GM21423 (cell line): ENCODE measurements around the gene ZSCAN5A.
A peak's percentile ranks its signal among the peaks of the same experiment; 100 is the strongest.
"Not testable (repeated sequence)": the region's sequence is repeated elsewhere in the genome, so short reads cannot be mapped to it uniquely, and the experiment has no call there.

Experiments
- ATAC-seq: cut with Tn5 transposase; IDR thresholded peaks from one replicate; pipeline ENCODE4 v1.9.1; 2021; ENCODE audit warnings: mild to moderate bottlenecking, moderate library complexity; ENCODE audit not compliant: unreplicated experiment

Gene ZSCAN5A

GRCh38 chr19:56315077-56315828, 614 bp upstream of the ZSCAN5A start:
- peak; percentile 75 for ATAC-seq

DNA sequence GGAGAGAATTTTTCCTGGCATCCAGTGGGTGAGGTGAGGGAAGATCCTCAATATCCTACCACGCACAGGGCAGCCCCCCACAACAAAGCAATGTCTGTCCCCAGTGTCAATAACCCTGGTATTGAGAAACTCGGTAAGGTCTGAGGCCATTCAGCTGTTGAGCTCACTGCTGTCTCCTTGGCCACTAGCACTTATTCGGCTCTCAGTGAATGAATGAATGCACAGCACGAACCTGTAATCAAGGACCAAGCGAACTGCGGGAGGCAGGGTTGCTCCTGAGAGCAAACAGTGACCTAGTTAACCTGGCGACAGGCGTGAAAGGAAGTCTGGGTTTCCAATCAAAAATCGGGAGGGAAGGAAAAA, 640 bp downstream of the ZSCAN5A start:
- ATAC-seq = no peak

DNA sequence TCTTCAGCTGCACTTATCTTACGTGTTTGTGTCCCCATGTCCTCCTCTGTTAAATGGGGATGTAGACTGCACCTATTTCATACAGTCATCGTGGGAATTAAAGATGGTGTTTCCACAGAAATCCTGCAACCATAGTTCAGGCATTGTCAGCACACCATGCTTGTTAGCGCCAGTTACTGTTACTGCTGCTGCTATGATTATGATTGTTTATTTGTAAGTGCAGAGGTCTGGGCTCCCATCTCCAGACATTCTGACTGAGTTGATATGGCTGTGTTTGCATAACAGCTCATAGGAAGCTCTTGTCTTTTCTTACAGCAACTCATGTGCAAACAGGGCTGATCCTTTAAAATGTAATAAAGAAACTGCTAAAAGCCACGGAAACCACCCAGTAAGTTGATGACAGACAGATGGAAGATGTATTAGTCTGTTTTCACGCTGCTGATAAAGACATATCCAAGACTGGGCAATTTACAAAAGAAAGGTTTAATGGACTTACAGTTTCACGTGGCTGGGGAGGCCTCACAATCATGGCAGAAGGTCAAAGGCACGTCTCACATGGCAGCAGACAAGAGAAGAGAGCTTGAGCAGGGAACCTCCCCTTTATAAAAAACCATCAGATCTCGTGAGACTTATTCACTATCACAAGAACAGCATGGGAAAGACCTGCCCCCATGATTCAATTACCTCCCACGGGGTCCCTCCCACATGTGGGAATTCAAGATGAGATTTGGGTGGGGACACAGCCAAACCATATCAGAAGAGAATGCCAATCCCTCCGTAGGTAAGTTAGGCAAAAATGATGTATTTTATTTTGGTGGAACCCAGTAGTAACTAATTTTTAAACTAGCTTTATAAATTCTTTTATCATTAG, 1.6 kb downstream of the ZSCAN5A start:
- no peak for ATAC-seq

DNA sequence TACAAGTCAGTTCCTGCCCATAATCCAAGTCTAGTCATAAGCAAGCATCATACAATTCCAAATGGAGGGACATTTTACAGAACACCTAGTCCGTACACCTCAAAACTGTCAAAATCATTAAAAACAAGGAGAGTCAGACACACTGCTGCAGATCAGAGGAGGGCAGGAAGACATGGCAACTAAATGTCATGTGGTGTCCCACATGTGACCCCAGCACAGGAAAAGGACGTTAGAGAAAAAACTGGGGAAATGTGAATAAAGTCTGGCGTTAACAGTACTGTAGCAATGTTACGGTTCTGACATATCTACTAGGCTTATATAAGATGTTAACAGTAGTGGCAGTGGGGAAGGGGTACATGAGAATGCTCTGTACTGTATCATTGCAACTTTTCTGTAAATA, 2.3 kb downstream of the ZSCAN5A start:
- no peak for ATAC-seq

DNA sequence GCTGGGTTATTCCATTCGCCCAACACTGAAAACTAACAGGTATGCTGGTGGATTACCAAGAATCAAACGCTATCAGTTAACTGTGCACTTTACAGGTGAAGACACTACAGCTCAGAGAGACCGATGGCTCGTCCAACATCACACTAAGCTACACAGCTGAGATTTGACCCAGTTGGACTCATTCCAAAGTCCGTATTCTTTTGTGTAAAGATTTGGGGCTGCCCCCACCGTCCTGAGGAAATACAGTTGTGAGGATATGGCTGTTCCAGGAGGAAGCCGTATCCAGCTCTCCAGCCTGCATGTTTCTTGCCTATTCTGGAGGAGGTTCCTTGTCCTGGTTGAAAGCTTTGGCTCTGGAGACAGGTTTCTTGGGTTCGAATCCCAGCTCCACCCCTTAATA, 4.2 kb downstream of the ZSCAN5A start:
- no peak for ATAC-seq

DNA sequence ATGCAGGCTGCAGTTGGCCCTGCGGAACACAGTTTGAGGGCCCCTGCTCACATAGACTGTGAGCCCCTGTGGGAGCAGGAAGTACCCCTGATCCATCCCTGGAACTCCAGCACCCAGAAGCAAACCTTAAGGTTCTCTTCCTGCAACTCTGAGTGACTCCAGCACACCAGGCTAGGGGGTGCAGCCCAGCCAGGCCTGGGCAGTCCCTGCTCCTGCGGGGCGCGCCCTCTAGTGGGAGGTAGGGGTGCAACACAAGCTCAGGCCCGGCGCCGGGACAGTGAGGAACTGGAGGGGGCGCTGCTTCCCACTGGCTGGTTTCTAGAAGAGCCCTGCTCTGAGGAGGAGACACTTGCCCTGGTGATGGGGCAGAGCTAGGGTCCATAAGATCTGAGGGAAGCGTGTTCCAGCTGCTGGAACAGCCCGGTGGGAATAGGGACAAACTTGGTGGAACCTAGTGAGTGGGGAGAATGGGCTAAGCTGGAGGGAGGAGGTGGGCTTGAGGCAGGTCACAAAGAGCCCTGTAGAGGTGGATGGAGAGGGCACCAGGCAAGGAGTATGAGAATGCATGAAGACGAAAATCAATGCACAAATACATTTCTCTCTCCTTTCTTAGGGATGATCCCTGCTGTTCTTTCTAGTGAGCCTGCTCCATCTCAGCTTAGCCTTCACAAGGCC, 5.0 kb downstream of the ZSCAN5A start:
- ATAC-seq = no peak

DNA sequence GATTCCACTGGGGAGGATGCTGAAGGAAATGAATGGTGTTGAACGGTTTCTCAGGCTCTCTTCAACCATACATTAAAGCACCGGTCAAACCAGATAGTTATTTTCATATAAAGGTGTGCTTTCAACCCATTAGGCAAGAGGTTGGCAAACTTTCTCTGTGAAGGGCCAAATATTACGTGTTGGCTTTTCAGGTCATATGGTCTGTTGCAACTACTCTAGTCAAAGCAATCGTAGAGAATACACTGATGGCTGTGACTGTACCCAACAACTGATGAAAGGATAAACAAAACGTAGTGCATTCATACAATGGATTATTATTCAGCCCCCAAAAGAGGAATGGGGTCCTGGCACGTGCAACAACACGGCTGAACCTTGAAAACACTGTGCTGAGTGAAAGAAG, 5.8 kb downstream of the ZSCAN5A start:
- ATAC-seq = no peak

- not testable (repeated sequence) for ATAC-seq
Observed at GRCh38 chr19:56307062-56307461, 7.6 kb downstream of the ZSCAN5A start.

- ATAC-seq = no peak
Observed at GRCh38 chr19:56306016-56306415, 8.6 kb downstream of the ZSCAN5A start.

DNA sequence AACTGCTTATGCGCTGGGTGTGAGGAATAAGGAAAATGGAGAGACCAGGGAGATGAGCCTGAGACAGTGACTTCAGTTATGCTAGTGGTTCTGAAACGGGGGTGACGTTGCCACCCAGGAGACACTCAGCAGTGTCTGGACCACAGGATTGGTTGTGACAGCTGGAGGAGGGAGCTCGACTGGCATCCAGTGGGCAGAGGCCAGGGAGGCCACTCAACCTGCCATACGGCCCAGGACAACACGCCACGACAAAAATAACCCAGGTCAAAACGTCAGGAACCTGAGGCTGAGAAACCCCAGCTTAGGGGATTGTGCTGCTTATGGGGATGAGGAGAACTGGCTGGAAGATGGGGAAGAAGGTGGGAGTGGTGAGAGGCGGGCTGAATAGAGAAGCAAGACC, 10.4 kb downstream of the ZSCAN5A start:
- ATAC-seq = no peak

DNA sequence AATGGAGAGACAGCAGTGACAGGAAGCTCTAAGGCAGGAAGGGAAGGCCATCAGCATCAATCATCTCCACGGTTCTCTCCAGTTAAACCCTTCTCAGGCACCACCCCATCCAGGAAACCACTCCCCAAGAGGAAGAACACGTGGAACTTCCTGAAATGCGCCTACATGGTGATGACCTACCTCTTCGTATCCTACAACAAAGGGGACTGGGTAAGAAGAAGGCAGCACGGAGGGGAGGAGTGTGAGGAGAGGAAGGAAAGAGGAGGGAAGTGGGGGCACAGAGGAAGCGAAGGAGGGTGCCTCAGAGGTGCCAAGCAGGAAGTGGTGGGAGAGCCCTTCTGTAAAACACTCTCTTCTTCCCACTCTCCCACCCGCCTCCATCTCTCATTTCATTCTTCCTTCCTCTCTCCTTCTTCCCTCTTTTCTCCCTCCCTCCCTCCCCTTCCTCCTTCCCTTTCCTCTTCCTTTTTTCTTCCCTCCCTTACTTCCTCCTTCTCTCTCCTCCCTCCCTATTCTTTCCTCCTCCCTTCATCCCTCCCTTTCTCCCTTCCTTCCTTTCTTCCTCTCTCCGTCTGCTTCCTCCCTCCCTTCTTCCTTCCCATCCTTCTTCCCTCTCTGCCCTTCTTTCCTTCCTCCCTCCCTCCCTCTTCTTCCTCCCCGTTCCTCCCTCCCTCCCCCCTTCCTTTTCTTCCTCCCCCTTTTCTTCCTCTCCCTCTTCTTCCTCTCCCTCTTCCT, 12.6 kb downstream of the ZSCAN5A start:
- no peak for ATAC-seq

GRCh38 chr19:56301155-56301554, 13.5 kb downstream of the ZSCAN5A start:
- no peak for ATAC-seq

- no peak for ATAC-seq
Observed at GRCh38 chr19:56299688-56300087, 15.0 kb downstream of the ZSCAN5A start.

- no peak for ATAC-seq
Observed at GRCh38 chr19:56297010-56297409, 17.6 kb downstream of the ZSCAN5A start.

- no peak for ATAC-seq
Observed at GRCh38 chr19:56295531-56296455, 18.8 kb downstream of the ZSCAN5A start.

DNA sequence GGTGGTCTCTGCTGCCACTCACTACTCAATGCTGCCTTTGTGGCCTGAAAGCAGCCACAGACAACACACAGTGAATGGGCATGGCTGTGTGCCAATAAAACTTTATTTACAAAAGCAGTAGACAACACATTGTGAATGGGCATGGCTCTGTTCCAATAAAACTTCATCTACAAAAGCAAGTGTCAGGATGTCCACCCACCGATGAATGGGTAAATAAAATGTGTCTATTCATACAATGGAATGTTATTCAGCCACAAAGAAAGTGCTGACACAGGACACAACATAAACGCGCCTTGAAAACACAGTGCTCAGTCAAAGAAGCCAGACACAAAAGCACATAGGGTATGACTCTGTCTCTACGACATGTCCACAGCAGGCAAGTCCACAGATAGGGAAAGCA, 20.1 kb downstream of the ZSCAN5A start:
- ATAC-seq = no peak

DNA sequence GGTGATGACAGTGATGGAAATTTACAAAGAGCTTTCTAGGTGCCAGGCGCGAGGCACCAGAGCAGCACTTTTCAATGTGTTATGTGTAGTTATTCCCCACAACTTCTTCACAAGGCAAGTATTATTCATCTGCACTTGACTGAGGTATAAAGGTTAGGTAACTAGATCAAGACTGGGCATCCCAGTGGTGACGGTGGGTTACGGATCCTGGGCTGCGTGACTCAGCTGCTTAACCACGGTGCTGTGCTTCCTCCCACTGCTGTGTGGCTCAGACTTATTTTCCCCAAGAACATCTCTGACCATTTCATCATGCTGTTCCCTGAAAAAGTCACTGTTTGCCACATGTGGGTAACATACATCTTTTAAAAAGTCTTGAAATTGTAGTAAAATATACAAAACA, 22.8 kb downstream of the ZSCAN5A start:
- no peak for ATAC-seq

- no peak for ATAC-seq
Observed at GRCh38 chr19:56290104-56290503, 24.5 kb downstream of the ZSCAN5A start.

- ATAC-seq = no peak
Observed at GRCh38 chr19:56284746-56285145, 29.9 kb downstream of the ZSCAN5A start.

DNA sequence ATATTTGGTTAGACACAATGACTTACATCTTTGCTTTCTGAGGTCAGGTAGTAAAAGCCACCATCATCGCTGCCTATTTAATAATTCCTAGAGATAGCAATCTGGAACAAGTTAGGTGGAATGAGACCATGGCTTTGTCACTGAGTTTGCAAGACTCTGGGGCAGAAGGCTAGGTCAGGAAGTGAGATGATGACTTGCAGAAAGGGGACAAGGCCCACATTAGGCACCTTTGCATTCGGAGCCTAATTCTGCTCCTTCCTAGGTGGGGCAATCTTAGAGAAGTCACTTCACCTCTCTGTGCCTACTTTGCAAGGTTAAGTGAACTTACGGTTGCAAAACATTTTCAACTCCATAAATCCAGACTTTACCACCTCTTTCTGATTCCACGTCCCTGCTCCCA, 31.8 kb downstream of the ZSCAN5A start:
- no peak for ATAC-seq
